GM19240 (cell line): ENCODE data around the gene SMIM1.
"Not testable (repeated sequence)": the region's sequence is repeated elsewhere in the genome, so short reads cannot be mapped to it uniquely, and the experiment has no call there.

ENCODE experiments used
- DNase-seq: peaks from one replicate; pipeline ENCODE4 v3.0.0; 2011; ENCODE audit warnings: low spot score; ENCODE audit not compliant: insufficient read length

The SMIM1 gene

DNA sequence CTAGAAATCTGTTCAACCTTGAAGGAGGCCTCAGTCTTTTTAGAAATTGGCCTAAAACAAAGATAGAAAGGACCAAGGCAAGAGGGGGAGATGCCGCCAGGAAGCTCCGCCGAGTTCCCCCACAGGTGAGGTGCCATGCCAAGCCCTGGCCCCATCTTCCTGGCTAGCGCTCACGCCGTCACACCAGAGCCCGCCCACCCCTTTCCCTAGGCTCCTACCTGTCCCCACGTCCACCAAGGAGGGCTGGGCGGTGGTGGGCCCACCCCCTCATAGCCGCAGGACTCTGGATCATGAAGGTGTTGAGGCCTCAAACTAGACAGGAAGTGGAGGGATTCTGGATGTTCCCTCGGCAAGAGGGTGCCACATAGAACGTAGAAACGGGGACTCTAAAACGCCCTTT lies 35.8 kb upstream of the SMIM1 start:
- no peak for DNase-seq

DNA sequence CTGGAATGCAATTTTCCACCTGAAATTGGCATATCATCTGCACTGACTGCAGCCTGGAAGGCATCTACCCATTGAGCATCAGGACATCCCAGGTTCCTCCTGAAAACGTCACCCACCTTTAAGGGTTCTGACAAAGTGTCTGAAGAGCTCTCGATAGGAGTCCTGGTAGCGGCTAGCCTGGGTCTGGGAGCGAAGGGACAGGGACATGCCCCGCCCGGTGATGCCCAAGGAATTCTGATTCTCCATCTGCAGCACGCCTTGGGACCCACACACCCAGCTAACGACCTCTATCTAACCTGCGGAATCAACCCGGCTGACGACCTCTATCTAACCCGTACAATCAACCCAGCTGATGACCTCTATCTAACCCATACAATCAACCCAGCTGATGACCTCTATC lies 33.6 kb upstream of the SMIM1 start:
- DNase-seq: no peak

DNA sequence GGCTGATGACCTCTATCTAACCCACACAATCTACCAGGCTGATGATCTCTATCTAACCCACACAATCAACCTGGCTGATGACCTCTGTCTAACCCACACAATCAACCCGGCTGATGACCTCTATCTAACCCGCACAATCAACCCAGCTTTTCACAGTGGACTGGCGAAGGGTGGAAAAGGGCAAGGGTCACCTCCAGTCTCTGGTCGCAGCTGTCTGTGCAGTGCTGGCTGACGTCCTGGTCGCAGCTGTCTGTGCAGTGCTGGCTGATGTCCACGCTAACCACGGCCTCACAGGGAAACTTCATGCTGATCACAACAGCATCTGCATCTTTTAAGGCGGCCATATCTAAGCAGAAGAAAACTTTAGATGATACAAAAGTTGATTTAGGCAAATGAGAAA lies 32.5 kb upstream of the SMIM1 start:
- DNase-seq: no peak

DNA sequence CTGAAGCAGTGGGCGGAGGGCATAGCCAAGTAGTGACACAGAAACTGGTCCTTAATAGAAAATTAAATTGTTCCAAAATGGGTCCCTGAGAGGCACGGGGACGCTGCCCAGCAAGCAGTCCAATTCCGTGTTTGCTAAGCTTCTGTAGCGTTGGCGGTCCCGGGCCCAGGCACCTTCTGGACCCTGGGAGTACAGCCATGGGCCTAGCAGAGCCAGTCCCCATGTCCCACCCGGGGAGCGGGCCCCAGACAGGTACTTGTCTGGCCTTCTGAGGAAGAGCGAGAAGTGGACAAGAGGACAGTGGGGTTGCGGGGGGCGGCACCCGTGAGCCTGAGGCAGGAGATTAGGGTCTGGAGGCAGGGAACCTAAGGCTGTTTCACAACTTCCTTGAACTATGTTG lies 31.8 kb upstream of the SMIM1 start:
- no peak for DNase-seq

DNA sequence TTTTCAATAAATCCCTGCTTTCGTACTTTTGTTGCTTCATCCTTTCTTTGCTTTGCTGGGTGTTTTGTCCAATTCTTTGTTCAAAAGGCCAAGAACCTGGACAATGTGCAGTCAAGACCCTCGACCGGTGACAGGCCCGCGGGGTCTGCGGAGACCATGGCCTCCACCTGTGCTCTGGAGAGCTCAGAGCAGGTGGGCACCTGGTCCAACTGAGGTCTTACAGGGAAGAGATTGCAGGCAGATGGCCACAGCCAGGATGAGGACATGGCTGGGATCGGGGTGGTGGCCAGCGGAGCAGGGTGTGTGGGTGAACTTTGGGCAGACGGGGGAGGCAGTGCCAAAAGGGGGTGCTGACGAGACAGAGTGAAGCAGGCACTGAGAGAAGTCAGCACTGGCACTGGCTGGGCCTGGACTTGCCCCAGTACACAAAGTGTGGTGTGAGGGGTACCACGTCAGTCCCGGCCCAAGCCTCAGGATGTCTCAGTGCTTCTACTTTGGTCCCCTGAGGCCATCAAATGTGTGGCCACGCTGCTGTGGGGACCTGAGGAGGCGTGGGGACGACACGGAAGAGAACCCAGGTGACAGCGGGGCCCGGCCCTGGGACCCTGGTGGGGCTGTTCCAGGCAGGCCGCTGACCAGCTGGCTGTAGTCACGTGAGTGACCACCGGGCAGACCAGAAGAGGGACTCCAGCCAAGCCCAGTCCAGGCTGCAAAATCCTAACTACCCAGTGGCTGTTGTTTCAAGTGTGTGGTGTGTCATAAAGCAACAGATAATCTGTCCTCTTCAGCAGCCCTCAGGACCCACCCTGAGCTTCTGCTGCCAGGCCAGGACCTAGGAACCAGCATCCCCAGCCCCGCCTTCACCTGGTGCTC lies 30.7 kb upstream of the SMIM1 start:
- no peak for DNase-seq

GRCh38 chr1:3742439-3743298 lies 29.9 kb upstream of the SMIM1 start:
- DNase-seq: no peak

DNA sequence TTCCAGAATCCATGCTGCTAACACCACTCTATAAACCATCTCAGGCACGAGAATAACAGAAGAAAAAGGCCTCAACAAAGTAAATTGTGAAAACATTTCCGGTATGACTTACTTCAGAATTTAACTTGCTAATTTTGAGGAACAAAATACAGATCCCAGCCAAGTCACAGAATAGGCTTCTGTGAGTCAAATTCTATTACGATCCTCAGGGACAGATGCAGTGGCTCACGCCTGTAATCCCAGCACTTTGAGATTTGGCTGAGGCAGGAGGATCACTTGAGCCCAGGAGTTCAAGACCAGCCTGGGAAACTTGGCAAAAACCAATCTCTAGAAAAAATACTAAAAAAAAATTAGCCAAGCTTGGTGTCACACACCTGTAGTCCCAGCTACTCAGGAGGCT lies 29.1 kb upstream of the SMIM1 start:
- no peak for DNase-seq

- no peak for DNase-seq
These were observed 28.7 kb upstream of the SMIM1 start for GRCh38 chr1:3743826-3744225.

- no peak for DNase-seq
These were observed 27.9 kb upstream of the SMIM1 start for GRCh38 chr1:3744646-3745045.

DNA sequence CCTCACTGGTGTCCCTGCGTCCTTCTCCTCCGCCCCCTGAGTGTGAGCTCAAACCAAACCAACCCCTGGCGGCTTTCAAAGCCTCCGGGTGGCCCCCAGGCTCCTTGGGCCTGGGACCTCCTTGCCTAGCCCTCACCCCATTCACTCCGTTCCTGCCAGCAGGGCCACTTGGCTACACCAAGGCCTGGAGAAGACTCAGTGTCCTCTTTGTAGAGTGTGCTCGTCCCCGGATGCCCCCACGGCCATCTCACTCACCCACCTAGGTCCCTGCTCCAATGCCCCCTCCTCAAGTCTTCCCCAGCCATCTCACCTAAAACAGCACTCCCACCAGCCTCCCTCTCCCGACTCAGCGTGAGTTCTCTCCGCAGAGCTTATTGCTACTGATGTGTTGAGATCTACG lies 27.5 kb upstream of the SMIM1 start:
- no peak for DNase-seq

DNA sequence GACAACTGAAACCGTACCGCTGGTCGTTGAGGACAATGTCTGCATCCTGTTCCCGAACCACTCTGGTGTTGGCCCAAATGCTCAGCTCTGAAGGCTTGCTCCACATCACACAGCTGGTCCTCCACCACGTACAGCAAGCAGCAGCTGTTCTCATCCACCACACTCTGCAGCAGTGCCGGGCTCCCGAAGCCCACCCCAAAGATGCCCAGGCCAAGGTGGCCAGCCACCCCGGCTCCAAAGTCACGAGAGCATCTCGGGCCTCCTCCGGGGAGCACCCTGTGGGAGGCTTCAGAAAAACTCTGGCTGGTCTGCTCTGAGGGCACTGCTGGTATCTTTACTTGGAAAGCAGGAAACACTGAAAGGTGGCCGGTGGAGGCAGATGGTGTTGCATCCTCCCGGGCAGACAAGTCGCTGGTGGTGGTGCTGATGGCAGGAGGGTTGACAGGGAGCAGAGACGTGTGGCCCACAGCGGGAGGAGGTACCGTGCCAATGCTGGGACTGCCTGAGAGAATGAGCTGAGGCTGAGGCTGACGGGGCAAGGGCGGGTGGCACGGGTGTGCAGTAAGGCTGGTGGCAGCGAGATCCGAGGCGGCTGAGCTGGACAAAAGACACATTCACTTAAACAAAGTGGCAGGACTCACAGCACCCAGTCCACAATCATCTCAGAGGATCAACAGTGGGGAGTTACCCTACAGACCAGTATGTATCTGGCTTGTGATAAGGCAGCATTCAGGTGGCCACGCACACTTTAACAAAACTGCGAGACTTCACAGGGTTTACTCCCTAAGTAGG lies 26.8 kb upstream of the SMIM1 start:
- no peak for DNase-seq

- no peak for DNase-seq
These were observed 26.1 kb upstream of the SMIM1 start for GRCh38 chr1:3746389-3746829.

- peak; percentile 97 for DNase-seq
These were observed 25.6 kb upstream of the SMIM1 start for GRCh38 chr1:3746830-3747521.

GRCh38 chr1:3747522-3747848 lies 25.1 kb upstream of the SMIM1 start:
- no peak for DNase-seq

GRCh38 chr1:3747903-3748302 lies 24.6 kb upstream of the SMIM1 start:
- no peak for DNase-seq

DNA sequence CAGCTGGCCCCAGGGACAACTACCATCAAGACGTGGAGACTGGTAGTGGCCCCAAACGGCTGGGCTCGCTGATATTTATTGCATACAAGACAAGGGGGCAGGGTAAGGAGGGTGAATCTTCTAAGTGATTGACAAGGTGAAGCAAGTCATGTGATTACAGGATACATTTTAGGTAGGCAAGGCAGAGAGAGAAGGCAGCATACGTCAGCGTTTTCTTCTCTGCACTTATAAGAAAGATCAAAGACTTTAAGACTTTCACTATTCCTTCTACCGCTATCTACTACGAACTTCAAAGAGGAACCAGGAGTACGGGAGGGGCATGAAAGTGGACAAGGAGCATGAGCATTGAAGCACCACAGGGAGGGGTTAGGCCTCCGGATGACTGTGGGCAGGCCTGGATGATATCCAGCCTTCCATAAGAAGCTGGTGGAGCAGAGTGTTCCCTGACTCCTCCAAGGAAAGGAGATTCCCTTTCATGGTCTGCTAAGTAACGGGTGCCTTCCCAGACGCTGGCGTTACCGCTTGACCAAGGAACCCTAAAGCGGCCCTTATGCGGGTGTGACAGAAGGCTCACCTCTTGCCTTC lies 24.1 kb upstream of the SMIM1 start:
- not testable (repeated sequence) for DNase-seq

DNA sequence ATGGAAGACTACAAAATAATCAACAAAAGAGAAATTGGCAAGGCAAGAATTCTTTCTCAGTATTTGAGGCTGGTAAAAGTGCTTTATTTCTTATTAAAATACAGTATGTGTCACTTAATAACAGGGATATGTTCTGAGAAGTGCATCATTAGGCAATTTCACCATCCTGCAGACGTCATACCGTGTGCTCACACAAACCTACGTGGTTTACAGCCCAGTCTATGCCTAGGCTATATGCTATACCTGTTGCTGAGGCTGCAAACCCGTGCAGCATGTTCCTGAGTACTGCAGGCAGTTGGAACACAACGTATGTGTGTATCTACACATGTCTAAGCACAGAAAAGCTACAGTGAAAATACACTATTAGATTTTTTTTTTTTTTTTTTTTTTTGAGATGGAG lies 23.0 kb upstream of the SMIM1 start:
- no peak for DNase-seq

DNA sequence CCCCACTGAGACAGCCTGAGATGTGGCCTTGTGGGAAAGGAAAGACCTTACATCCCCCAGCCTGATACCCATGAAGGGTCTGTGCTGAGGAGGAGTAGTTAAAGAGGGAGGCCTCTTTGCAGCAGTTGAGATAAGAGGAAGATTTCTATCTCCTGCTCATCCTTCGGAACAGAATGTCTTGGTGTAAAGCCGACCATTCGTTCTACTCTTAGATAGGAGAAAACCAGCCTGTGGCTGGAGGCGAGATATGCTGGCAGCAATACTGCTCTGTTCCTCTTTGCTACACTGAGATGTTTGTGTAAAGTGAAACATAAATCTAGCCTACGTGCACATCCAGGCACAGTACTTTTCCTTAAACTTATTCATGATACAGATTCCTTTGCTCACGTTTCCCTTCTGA lies 21.8 kb upstream of the SMIM1 start:
- no peak for DNase-seq

DNA sequence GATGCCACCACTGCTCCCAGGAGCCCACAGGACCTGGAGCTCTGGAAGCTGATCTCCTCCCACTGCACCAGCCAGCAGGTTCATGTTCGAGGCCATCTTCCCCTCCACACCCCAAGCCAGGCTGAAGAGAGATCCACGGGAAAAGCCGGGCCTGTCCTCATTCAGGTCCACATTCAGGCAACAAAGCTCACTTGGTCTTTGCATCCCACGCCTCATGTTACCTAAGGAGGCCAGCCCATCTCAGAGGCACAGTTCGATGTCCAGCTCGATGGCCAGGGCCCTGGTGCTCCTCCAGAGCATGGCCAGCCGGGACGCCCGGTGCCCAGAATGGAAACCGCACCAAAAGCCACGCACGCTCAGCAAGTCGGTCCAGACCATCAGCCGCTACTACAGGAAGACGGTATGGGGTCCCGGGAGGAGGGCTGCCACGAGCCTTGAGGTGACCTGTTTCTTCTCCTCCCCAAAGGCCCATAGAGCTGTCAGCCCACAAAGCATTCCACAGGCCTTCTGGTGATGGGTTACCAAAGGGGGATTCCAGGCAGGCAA lies 20.1 kb upstream of the SMIM1 start, which contains the start of gene CCDC27:
CCDC27 (plus strand) TSS at position 51 of the 546 bp plus-strand sequence; CDS start at position 83, 32 bp downstream.
- no peak for DNase-seq

GRCh38 chr1:3753656-3754454 lies 18.7 kb upstream of the SMIM1 start:
- no peak for DNase-seq
